Measurements from ENCODE around the gene SHH. TPM values are rescaled to one million over a fixed set of nuclear protein-coding genes. Genes with fewer than 3 reads are reported as not detected.

The SHH gene
- total RNA-seq, 2 experiments from 2014 or later, result not detected

- Mint-ChIP-seq H3K4me3 (no peak overlapping the region), H3K36me3 (no peaks in the 10 kb centered on the region), H3K9me3 (no peaks in the 10 kb centered on the region), H3K27me3 (peaks cover 18% of the 10 kb centered on the region), H3K4me1 (no peaks in the 10 kb centered on the region), H3K27ac (no peak overlapping the region)
- POLR2A ChIA-PET, result no interaction called here
- no peak for DNase-seq
- no peak for ATAC-seq (ENCODE audit: low read depth)
These were observed 24.2 kb upstream of the SHH start for GRCh38 chr7:155836216-155837125.

GRCh38 chr7:155835446-155836215 lies 23.4 kb upstream of the SHH start:
- H3K36me3 Mint-ChIP-seq, result no peaks in the 10 kb centered on the region
- no peak overlapping the region for H3K27ac Mint-ChIP-seq
- no peaks in the 10 kb centered on the region for H3K9me3 Mint-ChIP-seq
- H3K27me3 Mint-ChIP-seq, result peaks cover 18% of the 10 kb centered on the region
- DNase-seq, result no peak
- no peak for ATAC-seq (ENCODE audit: low read depth)
- no peaks in the 10 kb centered on the region for H3K4me1 Mint-ChIP-seq
- POLR2A ChIA-PET, result no interaction called here
- H3K4me3 Mint-ChIP-seq, result no peak overlapping the region

GRCh38 chr7:155834486-155835048 lies 22.3 kb upstream of the SHH start:
- Mint-ChIP-seq H3K4me3 (no peak overlapping the region), H3K4me1 (no peaks in the 10 kb centered on the region), H3K36me3 (no peaks in the 10 kb centered on the region), H3K27ac (no peak overlapping the region), H3K9me3 (no peaks in the 10 kb centered on the region), H3K27me3 (peaks cover 11% of the 10 kb centered on the region)
- POLR2A ChIA-PET, result no interaction called here
- ATAC-seq (ENCODE audit: low read depth), result no peak
- no peak for DNase-seq

GRCh38 chr7:155833651-155834050 lies 21.4 kb upstream of the SHH start:
- POLR2A ChIA-PET, result no interaction called here
- H3K36me3 Mint-ChIP-seq, result no peaks in the 10 kb centered on the region
- H3K27me3 Mint-ChIP-seq, result peaks cover 8% of the 10 kb centered on the region
- no peaks in the 10 kb centered on the region for H3K4me1 Mint-ChIP-seq
- no peak overlapping the region for H3K4me3 Mint-ChIP-seq
- no peak overlapping the region for H3K27ac Mint-ChIP-seq
- DNase-seq, result no peak
- no peaks in the 10 kb centered on the region for H3K9me3 Mint-ChIP-seq
- ATAC-seq (ENCODE audit: low read depth), result no peak

- Mint-ChIP-seq H3K36me3 (no peaks in the 10 kb centered on the region), H3K4me1 (no peaks in the 10 kb centered on the region), H3K27ac (no peak overlapping the region), H3K9me3 (no peaks in the 10 kb centered on the region), H3K4me3 (no peak overlapping the region), H3K27me3 (no peaks in the 10 kb centered on the region)
- ATAC-seq (ENCODE audit: low read depth) (no peak), DNase-seq (no peak)
- POLR2A ChIA-PET, result no interaction called here
These were observed 20.3 kb upstream of the SHH start for GRCh38 chr7:155832581-155832981.

- H3K9me3 Mint-ChIP-seq, result no peaks in the 10 kb centered on the region
These were observed 19.7 kb upstream of the SHH start for GRCh38 chr7:155831807-155832524.

GRCh38 chr7:155830961-155831806 lies 18.9 kb upstream of the SHH start:
- POLR2A ChIA-PET, result no interaction called here
- Mint-ChIP-seq H3K27me3 (peaks cover 4% of the 10 kb centered on the region), H3K9me3 (no peaks in the 10 kb centered on the region), H3K27ac (no peak overlapping the region), H3K4me1 (no peaks in the 10 kb centered on the region), H3K36me3 (no peaks in the 10 kb centered on the region), H3K4me3 (no peak overlapping the region)
- DNase-seq, result no peak
- ATAC-seq (ENCODE audit: low read depth), result no peak

More at GRCh38 chr7:155831807-155832524, 19.7 kb upstream of the SHH start:
- ATAC-seq (ENCODE audit: low read depth) (no peak), DNase-seq (no peak)
- POLR2A ChIA-PET, result no interaction called here
- Mint-ChIP-seq H3K4me3 (no peak overlapping the region), H3K27me3 (peaks cover 2% of the 10 kb centered on the region), H3K36me3 (no peaks in the 10 kb centered on the region), H3K4me1 (no peaks in the 10 kb centered on the region), H3K27ac (no peak overlapping the region)

GRCh38 chr7:155829796-155830470 lies 17.7 kb upstream of the SHH start:
- Mint-ChIP-seq H3K4me1 (no peaks in the 10 kb centered on the region), H3K9me3 (no peaks in the 10 kb centered on the region), H3K27ac (no peak overlapping the region), H3K4me3 (no peak overlapping the region), H3K36me3 (no peaks in the 10 kb centered on the region), H3K27me3 (peaks cover 4% of the 10 kb centered on the region)
- DNase-seq (no peak), ATAC-seq (ENCODE audit: low read depth) (no peak)
- POLR2A ChIA-PET, result no interaction called here

GRCh38 chr7:155825336-155825735 lies 13.1 kb upstream of the SHH start:
- no peaks in the 10 kb centered on the region for H3K36me3 Mint-ChIP-seq
- DNase-seq, result no peak
- POLR2A ChIA-PET, result no interaction called here
- H3K27ac Mint-ChIP-seq, result no peak overlapping the region
- ATAC-seq (ENCODE audit: low read depth), result no peak
- H3K9me3 Mint-ChIP-seq, result no peaks in the 10 kb centered on the region
- no peak overlapping the region for H3K4me3 Mint-ChIP-seq
- peaks cover 4% of the 10 kb centered on the region for H3K27me3 Mint-ChIP-seq
- no peaks in the 10 kb centered on the region for H3K4me1 Mint-ChIP-seq

- POLR2A ChIA-PET, result no interaction called here
- H3K9me3 Mint-ChIP-seq, result no peaks in the 10 kb centered on the region
- H3K36me3 Mint-ChIP-seq, result no peaks in the 10 kb centered on the region
- no peak overlapping the region for H3K4me3 Mint-ChIP-seq
- no peak overlapping the region for H3K27ac Mint-ChIP-seq
- no peak for ATAC-seq (ENCODE audit: low read depth)
- H3K4me1 Mint-ChIP-seq, result no peaks in the 10 kb centered on the region
- no peak for DNase-seq
- peaks cover 4% of the 10 kb centered on the region for H3K27me3 Mint-ChIP-seq
These were observed 12.1 kb upstream of the SHH start for GRCh38 chr7:155824227-155824886.

GRCh38 chr7:155821851-155822250 lies 9.6 kb upstream of the SHH start:
- DNase-seq, result no peak
- POLR2A ChIA-PET, result no interaction called here
- Mint-ChIP-seq H3K36me3 (no peaks in the 10 kb centered on the region), H3K27ac (no peak overlapping the region), H3K4me1 (peaks cover 6% of the 10 kb centered on the region), H3K9me3 (no peaks in the 10 kb centered on the region), H3K4me3 (no peak overlapping the region), H3K27me3 (peaks cover 1% of the 10 kb centered on the region)
- ATAC-seq (ENCODE audit: low read depth), result no peak

- H3K27ac Mint-ChIP-seq, result no peak overlapping the region
- peaks cover 3% of the 10 kb centered on the region for H3K27me3 Mint-ChIP-seq
- DNase-seq (no peak), ATAC-seq (ENCODE audit: low read depth) (no peak)
- peaks cover 6% of the 10 kb centered on the region for H3K4me1 Mint-ChIP-seq
- POLR2A ChIA-PET, result no interaction called here
- no peak overlapping the region for H3K4me3 Mint-ChIP-seq
- H3K36me3 Mint-ChIP-seq, result no peaks in the 10 kb centered on the region
- no peaks in the 10 kb centered on the region for H3K9me3 Mint-ChIP-seq
These were observed 8.5 kb upstream of the SHH start for GRCh38 chr7:155820788-155821187.
